DMS114 treated with DMSO at 0.1 percent for 48 hours (cell line): Measurements from ENCODE around the gene CDC34.
"Not testable (repeated sequence)": the region's sequence is repeated elsewhere in the genome, so short reads cannot be mapped to it uniquely, and the experiment has no call there.

Experiments used
- DNase-seq: peaks from one replicate; lab custom pipeline; 2025; ENCODE audit not compliant: unreplicated experiment; lab: John Stamatoyannopoulos, UW

Gene CDC34

GRCh38 chr19:572140-572742 lies 40.7 kb downstream of the CDC34 start, which contains the start of gene BSG:
Gene BSG, plus strand, starts transcription at chr19:572596. Its CDS starts 39 bp downstream, at chr19:572635.
- peak; percentile 75 for DNase-seq

GRCh38 chr19:572743-573518 lies 41.4 kb downstream of the CDC34 start:
- no peak for DNase-seq

GRCh38 chr19:573519-573825 lies 41.9 kb downstream of the CDC34 start:
- DNase-seq, result no peak

DNA sequence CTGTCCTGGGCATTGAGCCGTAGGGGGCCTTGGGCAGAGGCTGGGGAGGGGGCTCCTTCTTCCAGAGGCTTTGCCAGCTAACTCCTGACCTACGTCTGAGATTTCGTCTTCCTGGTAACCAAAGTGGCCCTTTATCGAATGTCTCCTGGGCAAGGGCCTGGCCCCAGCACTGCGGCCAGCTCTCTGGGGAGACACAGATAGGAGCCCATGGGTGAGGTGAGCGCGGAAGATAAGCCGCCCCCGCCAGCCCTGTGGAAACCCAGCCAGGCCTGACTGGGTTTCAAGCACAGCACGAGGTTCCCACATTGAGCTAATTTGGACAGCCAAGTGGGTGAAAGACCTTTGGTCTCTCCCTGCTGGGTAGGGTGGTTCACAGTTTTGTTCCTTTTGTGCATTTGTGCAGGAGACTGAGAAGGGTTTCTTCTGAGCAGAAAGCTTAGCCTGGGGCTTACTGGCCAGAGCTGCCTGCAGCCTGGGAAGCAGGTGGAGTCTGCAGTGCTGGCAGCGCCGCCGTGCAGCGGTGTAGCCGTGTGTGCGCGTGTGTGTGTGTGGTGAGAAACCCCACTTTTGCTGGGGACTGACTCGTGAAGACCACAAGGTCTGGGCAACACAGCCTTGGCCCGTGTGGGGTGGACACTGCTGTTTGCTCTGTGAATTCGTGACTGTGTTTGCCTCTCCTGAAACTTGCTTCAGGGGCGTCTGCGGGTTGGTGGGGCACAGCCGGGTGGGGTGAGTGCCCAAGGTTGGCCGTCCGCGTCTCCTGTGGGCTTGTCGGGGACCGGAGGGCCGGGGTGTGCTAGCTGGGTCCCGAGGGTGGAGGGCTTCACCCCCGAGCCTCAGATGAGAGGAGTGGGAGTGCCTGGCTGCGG lies 43.3 kb downstream of the CDC34 start:
- no peak for DNase-seq

DNA sequence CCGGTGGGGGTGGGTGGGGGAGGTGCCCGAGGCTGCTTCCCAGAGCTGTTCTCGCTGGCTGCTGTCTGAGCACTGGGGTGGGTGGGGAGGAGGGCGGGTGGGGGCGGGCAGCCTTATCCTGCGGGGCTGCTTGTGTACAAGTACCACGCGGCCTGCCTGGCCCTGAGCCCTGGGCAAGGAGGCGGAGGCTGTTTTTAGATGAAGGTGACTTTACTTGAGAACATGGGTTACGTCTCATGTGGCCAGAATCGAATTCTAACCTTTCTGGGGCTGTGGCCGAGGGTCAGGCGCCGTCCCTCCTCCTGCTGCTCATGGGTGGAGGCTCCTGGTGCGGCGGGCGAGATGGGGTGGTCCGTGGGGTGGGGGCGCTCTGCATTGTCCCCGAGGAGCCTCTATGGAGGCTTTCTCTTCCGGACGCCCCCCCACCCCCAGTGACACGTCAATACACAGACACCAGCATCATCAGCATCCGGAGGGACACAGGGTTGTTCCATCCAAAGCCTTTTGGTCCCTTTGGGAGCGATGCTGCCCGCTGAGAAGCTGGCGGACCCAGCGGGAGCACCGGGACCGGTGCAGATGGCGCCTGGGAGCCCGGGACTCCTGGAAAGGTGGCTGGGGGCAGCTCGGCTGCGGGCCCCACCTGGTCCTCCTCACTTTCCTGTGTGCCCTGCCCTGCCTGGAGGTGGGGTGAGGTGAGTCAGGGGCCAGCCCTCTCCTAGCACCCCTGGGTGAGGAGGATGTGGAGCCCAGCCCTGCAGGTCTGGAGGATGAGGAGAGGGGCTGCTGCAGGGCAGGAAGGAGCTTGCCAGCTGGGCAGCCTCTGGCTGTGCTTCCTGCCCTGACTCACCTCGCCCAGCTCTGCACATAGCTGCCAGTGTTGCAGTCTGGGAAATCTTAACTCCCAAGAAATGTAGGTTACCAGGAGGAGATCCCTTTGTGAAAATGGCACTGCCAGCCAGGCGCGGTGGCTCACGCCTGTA lies 44.3 kb downstream of the CDC34 start:
- DNase-seq, result no peak

DNA sequence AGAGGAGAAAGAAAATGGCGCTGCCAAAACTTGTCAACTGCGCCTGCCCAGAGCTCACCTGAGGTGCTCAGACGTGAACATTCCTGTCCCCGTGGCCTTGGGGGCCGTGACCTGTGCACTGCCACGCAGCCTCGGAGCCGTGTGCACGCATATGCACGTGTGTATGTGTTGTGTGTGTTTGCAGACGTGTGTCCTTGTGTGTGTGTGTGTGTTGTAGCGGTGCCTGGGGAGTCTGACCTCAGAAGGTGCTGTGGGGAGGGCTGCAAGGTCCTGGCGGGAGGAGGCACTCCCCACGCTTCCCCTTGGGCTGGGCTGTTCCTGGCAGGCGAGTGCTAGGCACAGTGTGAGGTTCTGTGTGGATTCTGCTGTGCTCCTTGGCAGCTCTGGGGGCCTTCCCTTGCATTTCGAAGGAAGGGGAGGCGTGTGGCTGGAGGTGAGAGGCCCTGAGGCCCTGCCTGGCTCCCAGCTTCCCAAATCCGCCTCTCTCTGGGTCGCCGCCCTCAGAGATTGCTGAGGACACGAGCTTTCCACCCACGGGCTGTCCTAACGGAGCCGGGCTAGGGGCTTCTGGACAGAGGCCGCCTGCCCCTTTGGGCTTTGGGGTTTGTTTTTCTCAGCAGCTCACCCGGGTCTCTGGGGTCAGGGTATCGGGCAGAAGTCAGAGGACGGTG lies 45.3 kb downstream of the CDC34 start:
- DNase-seq, result no peak

DNA sequence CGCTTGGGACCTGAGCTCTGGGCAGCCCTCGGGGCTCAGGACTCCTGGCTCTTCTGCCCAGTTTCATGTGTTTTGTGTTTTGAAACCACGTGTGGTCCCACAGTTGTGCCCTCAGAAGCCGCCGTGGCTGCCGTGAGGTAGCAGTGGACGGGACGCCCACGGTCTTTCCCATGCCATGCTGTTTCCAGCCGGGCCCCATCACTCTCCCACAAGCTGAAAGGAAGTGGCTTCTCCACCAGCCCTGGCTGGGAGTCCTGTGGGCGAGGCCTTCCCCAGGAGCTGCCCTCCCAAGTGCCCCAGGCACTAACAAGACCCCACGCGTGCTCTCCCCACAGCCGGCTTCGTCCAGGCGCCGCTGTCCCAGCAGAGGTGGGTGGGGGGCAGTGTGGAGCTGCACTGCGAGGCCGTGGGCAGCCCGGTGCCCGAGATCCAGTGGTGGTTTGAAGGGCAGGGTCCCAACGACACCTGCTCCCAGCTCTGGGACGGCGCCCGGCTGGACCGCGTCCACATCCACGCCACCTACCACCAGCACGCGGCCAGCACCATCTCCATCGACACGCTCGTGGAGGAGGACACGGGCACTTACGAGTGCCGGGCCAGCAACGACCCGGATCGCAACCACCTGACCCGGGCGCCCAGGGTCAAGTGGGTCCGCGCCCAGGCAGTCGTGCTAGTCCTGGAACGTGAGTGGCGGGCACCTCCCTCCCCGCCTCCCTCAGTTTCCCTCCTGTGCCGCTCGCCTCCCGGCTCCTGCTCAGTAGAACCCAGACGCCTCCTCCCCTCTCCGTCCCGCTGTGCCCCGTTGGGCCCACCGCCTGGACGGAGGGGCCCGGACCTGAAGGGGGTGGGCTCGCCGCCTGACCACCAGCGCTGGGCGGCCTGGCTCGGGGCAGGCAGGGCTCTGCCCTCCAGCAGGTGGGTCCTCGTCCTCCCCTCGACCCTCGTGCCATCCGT lies 46.2 kb downstream of the CDC34 start:
- no peak for DNase-seq

DNA sequence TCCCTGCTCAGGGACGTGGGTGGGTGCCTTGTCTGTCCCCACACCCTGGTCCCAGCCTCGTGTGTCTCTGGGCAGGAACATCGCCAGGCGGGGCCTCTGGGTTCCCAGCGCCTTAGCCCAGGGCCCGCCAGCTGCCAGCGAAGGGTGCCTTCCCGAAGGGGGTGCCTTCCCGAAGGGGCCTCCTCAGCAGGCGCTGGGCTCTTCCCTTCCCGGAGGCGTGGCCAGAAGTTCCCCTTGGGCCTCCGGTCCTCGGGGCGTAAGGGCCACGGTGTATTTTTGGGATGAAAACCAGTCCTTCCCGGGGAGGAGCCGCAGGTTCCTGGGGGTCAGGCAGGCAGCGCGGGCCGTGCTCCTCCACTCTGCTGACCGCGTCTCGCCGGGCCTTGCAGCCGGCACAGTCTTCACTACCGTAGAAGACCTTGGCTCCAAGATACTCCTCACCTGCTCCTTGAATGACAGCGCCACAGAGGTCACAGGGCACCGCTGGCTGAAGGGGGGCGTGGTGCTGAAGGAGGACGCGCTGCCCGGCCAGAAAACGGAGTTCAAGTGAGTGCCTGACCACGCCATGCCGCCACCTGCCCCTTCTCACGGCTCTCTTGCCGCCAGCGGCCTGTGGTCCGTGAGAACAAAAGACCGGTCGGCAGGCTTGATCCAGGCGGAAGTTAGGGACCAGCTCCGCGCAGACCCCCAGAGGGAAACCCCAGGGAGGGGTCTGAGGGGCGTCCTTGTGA lies 47.7 kb downstream of the CDC34 start:
- DNase-seq, result no peak

GRCh38 chr19:579842-580155 lies 48.2 kb downstream of the CDC34 start:
- DNase-seq, result no peak

GRCh38 chr19:580274-580835 lies 48.8 kb downstream of the CDC34 start:
- no peak for DNase-seq

GRCh38 chr19:581399-582111 lies 50.0 kb downstream of the CDC34 start:
- DNase-seq, result no peak

GRCh38 chr19:582497-583197 lies 51.1 kb downstream of the CDC34 start:
- no peak for DNase-seq

GRCh38 chr19:583198-583967 lies 51.8 kb downstream of the CDC34 start:
- no peak for DNase-seq

DNA sequence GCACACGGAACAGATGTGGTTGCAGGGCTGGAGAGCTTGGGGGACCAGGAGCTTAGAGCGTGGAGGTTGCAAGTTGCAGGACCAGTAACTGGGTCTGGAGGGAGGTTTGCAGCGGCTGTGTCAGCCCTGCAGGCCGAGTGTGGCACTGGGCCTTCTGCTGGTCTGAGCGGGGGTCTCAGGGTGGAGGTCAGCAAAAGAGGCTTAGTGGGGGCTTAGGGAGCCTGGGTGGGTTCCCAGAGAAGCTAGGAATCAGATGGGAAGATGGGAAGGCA lies 52.3 kb downstream of the CDC34 start:
- DNase-seq, result no peak

DNA sequence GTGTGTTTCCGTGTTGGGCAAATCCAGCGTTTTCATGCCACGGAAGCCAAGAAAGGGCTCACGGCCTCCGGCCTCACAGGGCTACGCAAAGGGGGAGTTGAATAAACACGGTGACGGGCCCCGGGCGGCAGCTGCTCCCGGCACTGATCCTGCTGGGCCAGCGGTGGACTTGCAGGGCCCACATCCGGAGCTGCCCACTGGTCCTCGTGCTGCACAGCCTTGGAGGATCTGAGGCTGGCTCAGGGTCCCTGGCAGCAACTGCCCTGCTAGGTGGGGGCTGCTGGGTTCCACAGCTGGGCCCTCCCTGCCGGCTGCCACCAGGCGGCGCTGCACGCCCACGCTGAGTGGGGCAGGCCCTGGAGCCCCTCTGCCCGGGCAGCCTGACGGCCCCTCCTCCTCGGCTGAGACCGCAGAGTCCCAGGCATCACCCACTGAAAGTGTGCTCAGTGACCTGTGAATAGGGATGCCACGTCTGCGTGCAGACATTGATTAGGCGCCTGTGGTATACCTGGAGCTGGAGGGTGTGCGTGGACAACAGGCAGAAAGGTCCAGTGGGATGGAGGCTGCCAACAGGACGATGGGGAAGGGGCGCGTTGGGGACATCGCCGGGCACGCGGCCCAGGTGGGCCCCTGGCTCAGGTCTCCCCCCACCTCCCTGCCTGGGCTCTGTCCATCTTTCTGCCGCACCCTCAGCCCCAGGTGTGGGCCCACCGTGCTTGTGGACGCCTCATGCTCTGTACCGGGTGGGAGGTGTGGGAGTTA lies 52.9 kb downstream of the CDC34 start:
- no peak for DNase-seq

DNA sequence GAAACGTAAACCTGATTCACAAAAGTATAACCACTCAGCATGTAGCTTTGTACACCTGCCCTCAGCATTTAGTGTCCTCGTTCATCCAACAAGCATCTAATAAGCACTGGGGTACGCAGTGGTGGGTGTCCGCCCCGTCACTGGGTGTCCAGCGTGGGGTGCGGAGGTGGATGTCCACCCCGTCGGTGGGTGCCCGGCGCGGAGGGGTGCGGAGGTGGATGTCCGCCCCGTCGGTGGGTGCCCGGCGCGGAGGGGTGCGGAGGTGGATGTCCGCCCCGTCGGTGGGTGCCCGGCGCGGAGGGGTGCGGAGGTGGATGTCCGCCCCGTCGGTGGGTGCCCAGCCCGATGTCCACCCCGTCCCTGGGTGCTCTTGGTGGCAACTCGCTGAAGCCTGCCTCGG lies 53.6 kb downstream of the CDC34 start:
- not testable (repeated sequence) for DNase-seq
